Upper lobe of left lung (tissue), 6 donors: ENCODE measurements around the gene SPTBN1. TPM values are rescaled to one million over a fixed set of nuclear protein-coding genes. Genes with fewer than 3 reads are reported as not detected.

Source experiments
- ATAC-seq, 2 donors: fragments of 200-7000 bp; cut with Tn5 transposase; one replicate each; pipeline ENCODE4 v1.9.1; 2022; ENCODE audit warnings: mild to moderate bottlenecking in 2 of 2, moderate library complexity in 2 of 2; ENCODE audit not compliant: low FRiP score in 2 of 2
- DNase-seq, 2 donors: peaks; one replicate each; pipeline ENCODE4 v3.0.0-alpha.2; 2019 to 2020
- H3K27ac ChIP-seq, 4 donors: fragments of 200-600 bp; sonication (generic); one replicate each; pipeline ENCODE4 v1.5.1; 2016 to 2019
- H3K27me3 ChIP-seq, 4 donors: fragments of 200-600 bp; sonication (generic); one replicate each; pipeline ENCODE4 v1.5.1; 2017 to 2019
- H3K36me3 ChIP-seq, 4 donors: fragments of 200-600 bp; sonication (generic); one replicate each; pipeline ENCODE4 v1.5.1; 2016 to 2019
- H3K4me1 ChIP-seq, 4 donors: fragments of 200-600 bp; sonication (generic); one replicate each; pipeline ENCODE4 v1.5.1; 2018 to 2019
- H3K4me3 ChIP-seq, 4 donors: fragments of 200-600 bp; sonication (generic); one replicate each; pipeline ENCODE4 v1.5.1; 2017 to 2019; ENCODE audit warnings: mild to moderate bottlenecking in 2 of 4, moderate library complexity in 1 of 4
- H3K9me3 ChIP-seq, 4 donors: fragments of 200-600 bp; sonication (generic); one replicate each; pipeline ENCODE4 v1.5.1; 2018 to 2019
- EP300 ChIP-seq, 4 donors: sonication (generic); formaldehyde crosslinking; IDR thresholded peaks; one replicate each; pipeline ENCODE4 v1.5.1; 2017; ENCODE audit warnings: antibody characterized with exemption in 4 of 4, control low read depth in 2 of 4
- POLR2A ChIP-seq, 4 donors: fragments of 450-650 bp; IDR thresholded peaks; one replicate each; pipeline ENCODE4 v1.5.1; 2016 to 2017; ENCODE audit warnings: antibody characterized with exemption in 4 of 4, mild to moderate bottlenecking in 2 of 4
- POLR2AphosphoS5 ChIP-seq, 2 donors: sonication (generic); formaldehyde crosslinking; IDR thresholded peaks; one replicate each; pipeline ENCODE4 v1.5.1; 2017; ENCODE audit warnings: antibody characterized with exemption in 2 of 2
- WGBS, 2 donors: methylation state at CpG; one replicate each; pipeline ENCODE4 v1.1.5; 2017 to 2018; 5-methylcytosine and 5-hydroxymethylcytosine counted together
- total RNA-seq, 6 donors: library from RNA; depleted of rRNA in 4 of 6; stranded (reverse); fragments of >200 nt in 4 of 6; gene quantifications; one replicate each; pipeline versions ENCODE4 v1.1.0 to v1.2.1, GENCODE V29; 2016 to 2021
- TF ChIP-seq, protein P1 (sequence below), 6 experiments: fragments of 450-650 bp in 4 of 6; fragments of 200-600 bp in 2 of 6; sonication (generic) in 2 of 6; IDR thresholded peaks; one replicate each; pipeline ENCODE4 v1.5.1; 2016 to 2019; ENCODE audit warnings: antibody characterized with exemption in 6 of 6
- donor health status: DM: no; HTN: no; CAD: no; lungs with moderate emphysema.
- donor health status: DM: no; HTN: yes; CAD: no; lungs with severe emphysema.

Gene SPTBN1
- total RNA-seq, 6 donors from 2014 or later = 449 to 911 (median 654) TPM

DNA sequence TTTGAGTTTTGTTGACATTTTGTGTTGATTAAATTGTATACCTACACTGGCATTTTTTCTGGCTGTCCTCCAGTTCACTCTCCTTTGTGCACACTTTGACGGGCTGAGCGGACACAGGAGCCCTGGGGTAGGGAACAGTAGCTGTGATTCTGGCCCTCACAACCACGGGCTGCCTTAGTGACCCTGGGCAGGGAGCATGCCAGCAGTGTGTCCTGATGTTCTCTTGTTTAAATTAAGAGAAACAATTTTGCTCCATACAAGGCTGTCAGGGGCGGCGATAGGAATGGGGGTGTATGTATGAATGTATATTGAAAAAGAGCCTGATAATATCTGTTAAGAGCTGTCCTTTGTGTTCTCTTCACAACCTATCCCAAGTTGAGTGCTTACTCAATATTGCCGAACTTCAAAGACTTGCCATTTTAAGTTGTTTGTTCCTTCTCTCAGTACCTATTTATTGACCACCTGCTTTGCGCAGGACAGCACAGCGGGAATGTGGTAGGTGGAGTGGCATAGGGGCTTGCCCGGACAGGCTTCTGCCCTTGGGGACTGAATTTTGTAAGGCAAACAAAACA is 163.6 kb downstream of the SPTBN1 start:
- Histone ChIP-seq H3K9me3 (no peaks in the 10 kb centered on the region), H3K36me3 (peaks cover 9 to 94% (median 60%) of the 10 kb centered on the region in 4 donors), H3K27ac (peak overlapping the region; percentile 28 to 80 (median 66)), H3K27me3 (no peaks in the 10 kb centered on the region), H3K4me1 (peaks cover 25 to 57% (median 43%) of the 10 kb centered on the region in 4 donors), H3K4me3 (no peak overlapping the region)
- 61 to 71% methylated on average over 9 of the region's 9 CpGs for WGBS, 2 donors
- ATAC-seq (no peak), DNase-seq (no peak)
- TF ChIP-seq, protein P1, sequence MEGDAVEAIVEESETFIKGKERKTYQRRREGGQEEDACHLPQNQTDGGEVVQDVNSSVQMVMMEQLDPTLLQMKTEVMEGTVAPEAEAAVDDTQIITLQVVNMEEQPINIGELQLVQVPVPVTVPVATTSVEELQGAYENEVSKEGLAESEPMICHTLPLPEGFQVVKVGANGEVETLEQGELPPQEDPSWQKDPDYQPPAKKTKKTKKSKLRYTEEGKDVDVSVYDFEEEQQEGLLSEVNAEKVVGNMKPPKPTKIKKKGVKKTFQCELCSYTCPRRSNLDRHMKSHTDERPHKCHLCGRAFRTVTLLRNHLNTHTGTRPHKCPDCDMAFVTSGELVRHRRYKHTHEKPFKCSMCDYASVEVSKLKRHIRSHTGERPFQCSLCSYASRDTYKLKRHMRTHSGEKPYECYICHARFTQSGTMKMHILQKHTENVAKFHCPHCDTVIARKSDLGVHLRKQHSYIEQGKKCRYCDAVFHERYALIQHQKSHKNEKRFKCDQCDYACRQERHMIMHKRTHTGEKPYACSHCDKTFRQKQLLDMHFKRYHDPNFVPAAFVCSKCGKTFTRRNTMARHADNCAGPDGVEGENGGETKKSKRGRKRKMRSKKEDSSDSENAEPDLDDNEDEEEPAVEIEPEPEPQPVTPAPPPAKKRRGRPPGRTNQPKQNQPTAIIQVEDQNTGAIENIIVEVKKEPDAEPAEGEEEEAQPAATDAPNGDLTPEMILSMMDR (IDR thresholded peaks at IDR 0.05) = no peak
- TF ChIP-seq EP300 (IDR thresholded peaks at IDR 0.05) (no peak), POLR2AphosphoS5 (IDR thresholded peaks at IDR 0.05) (no peak), POLR2A (IDR thresholded peaks at IDR 0.05) (no peak)

DNA sequence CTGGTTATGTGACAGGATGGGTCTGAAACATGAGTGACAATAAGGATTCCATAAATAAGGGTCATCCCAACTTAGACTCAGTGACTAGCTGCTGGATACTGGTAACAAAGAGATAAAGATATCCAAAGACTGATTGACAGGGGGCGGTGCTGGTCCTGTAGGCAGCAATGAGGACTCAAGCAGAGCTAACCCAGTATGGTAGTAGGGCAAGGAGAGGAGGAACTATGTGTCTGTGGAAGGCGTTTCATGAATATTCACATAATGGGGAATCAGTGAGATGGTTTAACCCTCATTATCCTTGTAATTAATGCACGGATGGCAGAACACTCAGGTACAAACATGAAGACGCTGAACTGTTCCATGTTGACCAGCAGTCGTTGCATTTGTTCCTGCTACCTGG is 164.8 kb downstream of the SPTBN1 start:
- Histone ChIP-seq H3K4me3 (no peak overlapping the region), H3K27me3 (no peaks in the 10 kb centered on the region), H3K9me3 (no peaks in the 10 kb centered on the region), H3K27ac (peak overlapping the region; percentile 22 to 80 (median 52)), H3K4me1 (peaks cover 32 to 58% (median 42%) of the 10 kb centered on the region in 4 donors), H3K36me3 (peaks cover 9 to 94% (median 68%) of the 10 kb centered on the region in 4 donors)
- no peak for TF ChIP-seq POLR2AphosphoS5 (IDR thresholded peaks at IDR 0.05)
- TF ChIP-seq POLR2A (IDR thresholded peaks at IDR 0.05) = no peak
- no peak for TF ChIP-seq EP300 (IDR thresholded peaks at IDR 0.05)
- TF ChIP-seq, protein P1 (IDR thresholded peaks at IDR 0.05) = no peak
- no peak for ATAC-seq
- 94 to 99% methylated on average over 5 of the region's 5 CpGs for WGBS, 2 donors
- no peak for DNase-seq

DNA sequence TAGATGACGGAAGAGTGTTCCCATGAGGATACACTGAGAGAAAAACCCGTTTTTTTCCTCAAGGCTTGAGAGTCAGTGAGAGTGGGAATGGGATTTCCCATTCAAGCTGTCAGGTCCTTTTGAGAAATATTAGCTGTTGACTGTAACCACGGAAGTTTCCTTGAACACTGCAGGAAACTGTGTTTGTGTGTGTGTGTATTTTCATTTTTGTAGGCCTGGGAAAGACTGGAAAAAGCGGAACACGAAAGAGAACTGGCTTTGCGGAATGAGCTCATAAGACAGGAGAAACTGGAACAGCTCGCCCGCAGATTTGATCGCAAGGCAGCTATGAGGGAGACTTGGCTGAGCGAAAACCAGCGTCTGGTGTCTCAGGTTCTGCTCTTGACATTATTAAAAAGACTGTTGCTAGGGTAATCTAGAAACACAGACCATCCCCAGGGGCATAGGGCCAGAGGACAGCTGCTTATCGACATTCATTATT is 168.5 kb downstream of the SPTBN1 start:
- ATAC-seq (no peak), DNase-seq (no peak)
- Histone ChIP-seq H3K27ac (peak overlapping the region; percentile 55 to 87 (median 80)), H3K36me3 (peaks cover 30 to 97% (median 82%) of the 10 kb centered on the region in 4 donors), H3K9me3 (no peaks in the 10 kb centered on the region), H3K4me3 (no peak overlapping the region), H3K4me1 (peaks cover 16 to 37% (median 27%) of the 10 kb centered on the region in 4 donors), H3K27me3 (no peaks in the 10 kb centered on the region)
- TF ChIP-seq POLR2AphosphoS5 (IDR thresholded peaks at IDR 0.05) (peak; percentile 54 to 71), EP300 (IDR thresholded peaks at IDR 0.05) (peak; percentile 14 to 81 (median 47)), POLR2A (IDR thresholded peaks at IDR 0.05) (no peak)
- TF ChIP-seq, protein P1 (IDR thresholded peaks at IDR 0.05) = no peak
- 51 to 52% methylated on average over 12 of the region's 12 CpGs for WGBS, 2 donors

DNA sequence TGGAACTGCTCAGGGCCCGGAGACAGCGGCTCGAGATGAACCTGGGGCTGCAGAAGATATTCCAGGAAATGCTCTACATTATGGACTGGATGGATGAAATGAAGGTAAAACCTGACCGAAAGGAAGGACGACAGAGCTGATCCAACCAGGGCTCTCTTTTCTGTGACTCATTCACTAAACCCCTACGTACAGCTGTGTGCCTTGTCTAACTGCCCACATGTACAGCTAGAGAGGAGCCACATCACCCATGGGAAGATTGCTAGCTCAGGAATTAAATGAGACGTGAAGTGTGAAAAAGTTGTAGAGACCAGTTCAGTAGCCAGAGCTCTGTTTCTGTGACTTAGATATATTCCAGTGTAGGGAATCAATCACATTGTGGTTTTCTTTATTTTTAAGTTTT is 170.0 kb downstream of the SPTBN1 start:
- 92 to 93% methylated on average over 7 of the region's 7 CpGs for WGBS, 2 donors
- no peak for TF ChIP-seq POLR2AphosphoS5 (IDR thresholded peaks at IDR 0.05)
- TF ChIP-seq, protein P1 (IDR thresholded peaks at IDR 0.05) = no peak
- no peak for TF ChIP-seq EP300 (IDR thresholded peaks at IDR 0.05)
- TF ChIP-seq POLR2A (IDR thresholded peaks at IDR 0.05) = no peak
- Histone ChIP-seq H3K9me3 (no peaks in the 10 kb centered on the region), H3K4me1 (peaks cover 11 to 34% (median 31%) of the 10 kb centered on the region in 4 donors), H3K27ac (peak overlapping the region; percentile 55 to 87 (median 80)), H3K27me3 (no peaks in the 10 kb centered on the region), H3K4me3 (no peak overlapping the region), H3K36me3 (peaks cover 40 to 100% (median 87%) of the 10 kb centered on the region in 4 donors)
- no peak for DNase-seq
- ATAC-seq = no peak
